Measurements from ENCODE around the gene SPRED2.

- no peak for TF ChIP-seq CTCF (IDR thresholded peaks at IDR 0.05; ENCODE audit: low read depth, low read length, poor library complexity, severe bottlenecking)
- TF ChIP-seq EZH2phosphoT487 (IDR thresholded peaks at IDR 0.05; ENCODE audit: borderline replicate concordance, low read length) = no peak
These were observed 97.7 kb downstream of the SPRED2 start for GRCh38 chr2:65334714-65335113.
